Non-pigmented ciliary epithelial cell (primary cell): ENCODE results near the gene ADAM22.

Experiments
- DNase-seq: peaks from one replicate; pipeline ENCODE4 v3.0.0-alpha.2; 2010; ENCODE audit warnings: low read depth

Gene ADAM22

DNA sequence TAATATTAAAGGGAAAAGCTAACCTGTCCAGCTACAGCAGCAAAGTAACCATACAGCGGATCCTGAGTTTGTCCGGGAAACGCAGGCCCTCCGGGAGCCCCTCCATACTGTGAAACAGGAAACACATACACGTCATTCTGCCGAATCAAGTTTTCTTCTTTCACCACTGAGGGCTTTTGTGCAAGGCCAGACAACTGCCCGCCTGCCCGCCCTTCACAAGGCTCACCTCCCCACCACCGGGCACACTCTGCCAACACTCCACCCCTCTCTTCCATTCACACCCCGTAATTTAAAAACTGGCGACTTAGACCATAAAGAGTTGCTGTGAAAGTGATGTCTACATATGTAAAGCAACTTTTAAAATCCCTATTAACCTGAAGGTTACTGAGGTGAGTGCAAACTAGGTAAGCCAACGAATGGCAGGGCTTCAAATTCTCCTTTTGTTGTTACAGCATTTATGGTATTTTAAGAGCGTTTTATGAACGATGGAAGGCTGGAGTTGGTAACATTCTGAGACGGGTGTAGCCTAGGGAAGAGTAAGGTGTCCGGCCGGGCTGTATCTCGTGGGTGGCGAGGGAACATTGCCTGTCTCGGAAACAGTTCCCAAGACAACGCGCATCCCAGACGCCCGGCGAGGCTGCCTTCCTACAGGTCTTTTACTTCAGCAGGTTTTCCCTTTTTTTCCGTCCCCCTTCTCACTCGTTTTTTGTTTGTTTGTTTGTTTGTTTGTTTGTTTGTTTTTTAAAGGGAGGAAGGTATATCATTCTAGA, 285.0 kb downstream of the ADAM22 start:
- no peak for DNase-seq

DNA sequence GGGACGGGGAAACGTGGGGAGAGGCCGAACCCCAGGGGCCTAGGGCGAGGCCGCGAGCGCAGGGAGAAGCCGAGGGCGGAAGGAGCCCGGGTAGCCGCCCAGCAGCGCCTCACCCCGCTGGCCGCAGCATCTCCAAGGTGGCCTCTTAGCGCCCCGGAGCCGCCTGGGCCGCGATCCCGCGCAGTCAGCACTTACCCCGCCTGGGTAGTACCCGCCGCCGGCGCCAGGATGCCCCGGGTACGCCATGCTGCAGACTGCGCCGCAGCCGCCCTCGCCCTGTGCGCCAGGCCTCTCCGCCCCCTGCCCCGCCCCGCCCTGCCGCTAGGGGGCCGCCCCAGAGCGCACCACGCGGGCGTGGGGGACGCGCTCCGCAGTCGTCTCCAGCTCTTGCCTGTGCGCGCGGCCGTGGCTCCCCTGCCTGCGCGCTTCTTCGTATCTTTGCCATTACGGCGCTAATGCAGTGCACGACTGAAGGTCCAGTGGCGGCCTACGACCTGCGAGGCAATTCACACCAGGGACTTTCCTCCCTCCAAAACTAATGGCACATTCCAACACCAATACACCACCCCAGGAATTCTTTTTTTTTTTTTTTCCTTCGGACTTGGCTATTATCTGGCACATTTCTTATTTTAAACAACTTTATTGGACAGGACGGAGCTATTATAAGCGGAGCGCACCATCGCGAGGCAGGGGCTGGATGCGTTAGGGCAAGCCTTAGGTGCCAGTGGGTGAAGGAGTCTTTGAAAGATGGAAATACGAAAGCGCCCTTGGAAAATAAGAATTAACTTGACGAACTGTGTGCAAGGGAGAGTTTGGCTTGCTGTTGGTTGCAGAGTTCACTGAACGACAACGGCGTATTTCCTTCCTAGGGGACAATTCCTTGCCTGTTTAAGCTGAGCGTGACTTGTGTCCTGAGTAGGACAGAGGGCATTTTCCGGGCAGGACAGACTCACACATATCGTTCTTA, 286.0 kb downstream of the ADAM22 start, which contains the start of gene SRI:
Gene SRI, minus strand, starts transcription at position 258 of the 967 bp plus-strand sequence. Its CDS starts 12 bp downstream, at position 246.
- no peak for DNase-seq

GRCh38 chr7:88223265-88223664, 289.2 kb downstream of the ADAM22 start:
- DNase-seq = no peak

GRCh38 chr7:88224601-88225275, 290.7 kb downstream of the ADAM22 start:
- DNase-seq = no peak

DNA sequence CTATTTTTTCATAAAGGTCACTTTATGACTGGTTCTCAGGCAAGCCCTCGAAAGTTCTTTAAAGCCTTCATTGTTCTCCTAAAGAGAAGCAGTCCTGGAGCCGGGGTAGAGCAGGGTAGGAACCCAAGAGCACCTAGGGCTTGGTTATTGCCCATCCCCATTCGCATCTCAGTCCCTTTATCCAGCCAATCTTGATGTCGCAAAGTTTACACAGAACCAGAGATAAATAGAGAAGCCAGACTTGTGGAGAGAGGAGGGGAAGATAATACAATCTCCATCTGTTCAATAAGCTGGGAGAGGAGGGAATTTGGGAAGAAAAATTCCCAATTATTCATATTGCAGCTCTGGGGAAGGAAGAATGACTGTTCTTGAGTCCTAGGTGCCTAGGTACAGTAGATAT, 292.1 kb downstream of the ADAM22 start:
- DNase-seq = no peak

DNA sequence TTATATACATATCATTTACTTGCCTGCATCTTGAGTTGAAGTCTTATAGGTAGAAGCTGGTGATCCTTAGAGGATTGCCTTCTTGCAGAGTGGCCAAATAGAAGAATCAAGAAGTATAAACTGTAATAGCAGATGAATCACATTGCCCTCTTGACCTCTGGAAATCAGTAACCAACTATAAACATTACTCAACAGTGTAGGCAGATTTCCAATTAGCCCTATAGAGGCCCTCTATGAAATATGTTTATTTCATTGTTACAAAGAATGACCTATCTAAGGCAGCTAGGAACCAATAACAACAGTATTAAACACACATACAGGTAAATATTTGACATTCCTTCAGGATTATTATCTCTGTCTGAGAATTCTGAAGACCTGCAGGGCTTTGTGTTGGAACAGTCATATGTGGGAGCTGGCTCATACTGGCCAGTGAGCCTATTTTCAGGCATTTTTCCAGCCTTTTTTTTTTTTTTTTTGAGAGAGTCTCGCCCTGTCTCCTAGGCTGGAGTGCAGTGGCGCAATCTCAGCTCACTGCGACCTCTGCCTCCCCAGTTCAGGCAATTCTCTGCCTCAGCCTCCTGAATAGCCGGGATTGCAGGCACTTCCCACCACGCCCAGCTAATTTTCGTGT, 292.9 kb downstream of the ADAM22 start:
- DNase-seq = no peak

GRCh38 chr7:88229302-88229995, 295.4 kb downstream of the ADAM22 start:
- no peak for DNase-seq

DNA sequence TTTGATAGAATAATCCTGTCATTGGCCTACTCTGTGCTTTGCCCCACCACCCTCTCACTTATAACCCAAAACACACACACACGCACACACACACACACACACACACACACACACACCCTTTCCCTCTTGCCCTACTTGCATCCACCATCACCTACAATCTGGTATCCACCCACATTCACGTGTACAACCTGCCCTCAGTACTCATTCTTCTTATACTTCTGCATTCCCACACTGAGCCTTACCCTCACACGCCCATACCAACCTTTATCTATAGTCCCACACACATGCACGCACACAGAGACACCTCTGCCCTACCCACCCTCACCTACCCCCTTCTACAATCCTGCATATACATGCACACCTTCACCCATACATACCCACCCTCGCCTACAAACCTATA, 296.6 kb downstream of the ADAM22 start:
- DNase-seq = no peak

- DNase-seq = no peak
These were observed 299.8 kb downstream of the ADAM22 start for GRCh38 chr7:88233828-88234227.

DNA sequence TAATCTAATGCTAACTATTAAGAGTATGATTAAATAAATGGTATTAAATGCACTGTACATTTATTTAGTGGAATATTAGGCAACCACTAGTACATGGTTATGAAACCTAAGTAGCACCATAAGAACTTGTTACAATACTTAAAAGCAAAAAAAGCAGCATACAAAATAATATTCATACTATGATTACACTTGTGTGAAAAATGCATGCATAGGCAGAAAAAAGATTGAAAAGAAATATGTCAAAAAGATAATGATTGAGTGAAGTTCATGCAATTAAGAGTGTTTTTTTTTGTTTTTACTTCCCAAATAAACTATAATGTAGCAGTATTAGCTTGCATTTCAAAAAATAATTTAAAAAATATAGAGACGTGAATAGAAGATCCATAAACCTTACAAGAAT, 305.8 kb downstream of the ADAM22 start:
- DNase-seq = no peak

- DNase-seq = no peak
These were observed 309.4 kb downstream of the ADAM22 start for GRCh38 chr7:88243345-88243909.

GRCh38 chr7:88244258-88244657, 310.2 kb downstream of the ADAM22 start:
- DNase-seq = no peak
